Measurements from ENCODE around the gene ADAM19.

Gene ADAM19

DNA sequence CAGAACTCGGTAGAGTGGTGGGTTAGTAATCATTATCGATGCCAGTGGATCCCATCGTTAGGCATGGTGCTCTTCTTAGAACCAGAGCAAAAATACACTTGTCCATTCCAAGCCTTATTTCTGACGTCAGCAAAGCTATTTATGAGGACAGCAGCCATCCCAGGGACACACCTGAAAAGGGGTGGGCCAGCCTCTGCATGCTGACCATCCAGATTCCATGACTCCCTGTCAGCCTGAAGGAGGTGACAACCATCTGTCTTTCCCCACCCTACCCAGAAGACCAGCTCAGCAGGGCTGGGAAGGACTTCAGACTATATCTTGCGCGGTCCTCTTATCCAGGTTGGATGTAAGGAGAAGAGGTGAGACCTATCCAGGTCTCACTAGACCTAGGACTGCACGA lies 121.3 kb downstream of the ADAM19 start:
- H3K4me1 ChIP-seq (ENCODE audit: control insufficient read depth in 1 of 2, insufficient read depth in 2 of 2, low read length in 2 of 2): peaks cover 0 to 6% of the 10 kb centered on the region in 2 donors
- no peak overlapping the region for H3K4me3 ChIP-seq (ENCODE audit: low read depth in 1 of 2, low read length in 2 of 2)
- H3K27ac ChIP-seq (ENCODE audit: low read length): no peak overlapping the region
- H3K36me3 ChIP-seq (ENCODE audit: control insufficient read depth in 1 of 2, insufficient read depth in 2 of 2, low read length in 2 of 2): no peaks in the 10 kb centered on the region
- no peaks in the 10 kb centered on the region for H3K27me3 ChIP-seq (ENCODE audit: low read depth, low read length)
- no peaks in the 10 kb centered on the region for H3K9me3 ChIP-seq (ENCODE audit: control insufficient read depth in 1 of 2, low read length in 2 of 2)

DNA sequence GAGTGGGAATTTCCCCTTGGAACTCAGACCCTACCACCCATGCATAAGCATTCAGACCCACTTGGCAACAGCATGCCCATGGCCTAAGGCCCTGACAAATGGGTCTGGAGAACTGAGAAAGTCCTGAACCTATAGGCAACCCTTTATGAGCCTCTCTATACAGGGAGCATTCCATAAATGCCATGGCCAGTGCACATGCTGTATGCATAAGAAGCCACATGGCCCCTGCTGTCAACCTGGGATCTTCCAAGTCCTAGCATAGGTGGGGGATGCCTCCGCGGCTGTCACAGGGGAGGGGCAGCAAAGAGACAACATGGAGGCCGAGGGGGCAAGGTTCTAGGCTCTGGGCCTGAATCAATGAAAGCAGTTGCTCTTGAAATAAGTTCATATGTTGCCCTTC lies 123.8 kb downstream of the ADAM19 start:
- no peaks in the 10 kb centered on the region for H3K9me3 ChIP-seq (ENCODE audit: control insufficient read depth in 1 of 2, low read length in 2 of 2)
- H3K27ac ChIP-seq (ENCODE audit: low read length): no peak overlapping the region
- H3K27me3 ChIP-seq (ENCODE audit: low read depth, low read length): no peaks in the 10 kb centered on the region
- no peaks in the 10 kb centered on the region for H3K36me3 ChIP-seq (ENCODE audit: control insufficient read depth in 1 of 2, insufficient read depth in 2 of 2, low read length in 2 of 2)
- H3K4me1 ChIP-seq (ENCODE audit: control insufficient read depth in 1 of 2, insufficient read depth in 2 of 2, low read length in 2 of 2): peaks cover 0 to 7% of the 10 kb centered on the region in 2 donors
- no peak overlapping the region for H3K4me3 ChIP-seq (ENCODE audit: low read depth in 1 of 2, low read length in 2 of 2)

- H3K27ac ChIP-seq (ENCODE audit: low read length): no peak overlapping the region
These were observed 125.6 kb downstream of the ADAM19 start for GRCh38 chr5:157450024-157450423.

GRCh38 chr5:157449011-157449723 lies 126.4 kb downstream of the ADAM19 start:
- Histone ChIP-seq H3K4me3 (ENCODE audit: low read depth in 1 of 2, low read length in 2 of 2) (no peak overlapping the region), H3K27ac (ENCODE audit: low read length) (peak overlapping the region; percentile 40), H3K9me3 (ENCODE audit: control insufficient read depth in 1 of 2, low read length in 2 of 2) (no peaks in the 10 kb centered on the region), H3K4me1 (ENCODE audit: control insufficient read depth in 1 of 2, insufficient read depth in 2 of 2, low read length in 2 of 2) (peaks cover 0 to 7% of the 10 kb centered on the region in 2 donors), H3K36me3 (ENCODE audit: control insufficient read depth in 1 of 2, insufficient read depth in 2 of 2, low read length in 2 of 2) (no peaks in the 10 kb centered on the region), H3K27me3 (ENCODE audit: low read depth, low read length) (no peaks in the 10 kb centered on the region)

More at GRCh38 chr5:157450024-157450423, 125.6 kb downstream of the ADAM19 start:
- no peaks in the 10 kb centered on the region for H3K27me3 ChIP-seq (ENCODE audit: low read depth, low read length)
- H3K36me3 ChIP-seq (ENCODE audit: control insufficient read depth in 1 of 2, insufficient read depth in 2 of 2, low read length in 2 of 2): no peaks in the 10 kb centered on the region
- no peak overlapping the region for H3K4me3 ChIP-seq (ENCODE audit: low read depth in 1 of 2, low read length in 2 of 2)
- no peaks in the 10 kb centered on the region for H3K9me3 ChIP-seq (ENCODE audit: control insufficient read depth in 1 of 2, low read length in 2 of 2)
- peaks cover 0 to 7% of the 10 kb centered on the region in 2 donors for H3K4me1 ChIP-seq (ENCODE audit: control insufficient read depth in 1 of 2, insufficient read depth in 2 of 2, low read length in 2 of 2)

- no peaks in the 10 kb centered on the region for H3K36me3 ChIP-seq (ENCODE audit: control insufficient read depth in 1 of 2, insufficient read depth in 2 of 2, low read length in 2 of 2)
- no peaks in the 10 kb centered on the region for H3K27me3 ChIP-seq (ENCODE audit: low read depth, low read length)
- no peak overlapping the region for H3K27ac ChIP-seq (ENCODE audit: low read length)
- H3K4me3 ChIP-seq (ENCODE audit: low read depth in 1 of 2, low read length in 2 of 2): no peak overlapping the region
- no peaks in the 10 kb centered on the region for H3K9me3 ChIP-seq (ENCODE audit: control insufficient read depth in 1 of 2, low read length in 2 of 2)
- peaks cover 0 to 7% of the 10 kb centered on the region in 2 donors for H3K4me1 ChIP-seq (ENCODE audit: control insufficient read depth in 1 of 2, insufficient read depth in 2 of 2, low read length in 2 of 2)
These were observed 128.4 kb downstream of the ADAM19 start for GRCh38 chr5:157447201-157447637.

GRCh38 chr5:157446412-157446935 lies 129.1 kb downstream of the ADAM19 start:
- Histone ChIP-seq H3K27me3 (ENCODE audit: low read depth, low read length) (no peaks in the 10 kb centered on the region), H3K27ac (ENCODE audit: low read length) (no peak overlapping the region), H3K4me1 (ENCODE audit: control insufficient read depth in 1 of 2, insufficient read depth in 2 of 2, low read length in 2 of 2) (peaks cover 0 to 7% of the 10 kb centered on the region in 2 donors), H3K9me3 (ENCODE audit: control insufficient read depth in 1 of 2, low read length in 2 of 2) (no peaks in the 10 kb centered on the region), H3K36me3 (ENCODE audit: control insufficient read depth in 1 of 2, insufficient read depth in 2 of 2, low read length in 2 of 2) (no peaks in the 10 kb centered on the region), H3K4me3 (ENCODE audit: low read depth in 1 of 2, low read length in 2 of 2) (no peak overlapping the region)

DNA sequence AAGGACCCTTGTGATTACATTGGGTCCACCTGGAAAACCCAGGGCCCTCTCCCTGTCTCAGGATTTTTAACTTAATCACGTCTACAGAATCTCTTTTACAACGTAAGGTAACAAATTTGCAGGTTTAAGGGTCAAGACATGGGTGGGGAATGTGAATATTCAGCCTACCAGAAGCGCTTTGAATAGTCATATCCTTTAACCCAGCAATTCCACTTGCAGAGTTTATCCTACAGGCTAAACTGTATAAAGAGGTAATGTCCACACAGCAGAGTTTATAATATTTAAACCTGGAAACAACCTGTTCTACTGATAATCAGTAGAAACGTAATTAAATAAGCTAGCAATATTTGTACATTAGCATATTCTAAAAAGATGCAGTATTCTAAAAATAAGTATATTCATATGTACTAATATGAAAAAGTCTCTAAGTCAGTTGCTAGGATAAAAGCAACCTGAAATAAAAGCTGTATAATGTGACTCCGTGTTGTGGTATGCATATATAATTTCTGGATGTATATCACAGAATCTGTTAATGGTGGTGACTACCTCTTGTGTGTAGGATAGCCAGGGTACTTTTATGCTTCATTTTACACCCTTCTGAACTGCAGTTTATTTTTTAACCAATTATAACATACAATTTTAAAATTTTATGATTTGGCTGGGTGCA lies 129.7 kb downstream of the ADAM19 start:
- H3K4me3 ChIP-seq (ENCODE audit: low read depth in 1 of 2, low read length in 2 of 2): no peak overlapping the region
- H3K27ac ChIP-seq (ENCODE audit: low read length): no peak overlapping the region
- H3K9me3 ChIP-seq (ENCODE audit: control insufficient read depth in 1 of 2, low read length in 2 of 2): no peaks in the 10 kb centered on the region

GRCh38 chr5:157444224-157444623 lies 131.4 kb downstream of the ADAM19 start:
- Histone ChIP-seq H3K9me3 (ENCODE audit: control insufficient read depth in 1 of 2, low read length in 2 of 2) (no peaks in the 10 kb centered on the region), H3K4me3 (ENCODE audit: low read depth in 1 of 2, low read length in 2 of 2) (no peak overlapping the region), H3K27ac (ENCODE audit: low read length) (no peak overlapping the region), H3K4me1 (ENCODE audit: control insufficient read depth in 1 of 2, insufficient read depth in 2 of 2, low read length in 2 of 2) (peaks cover 0 to 5% of the 10 kb centered on the region in 2 donors), H3K36me3 (ENCODE audit: control insufficient read depth in 1 of 2, insufficient read depth in 2 of 2, low read length in 2 of 2) (no peaks in the 10 kb centered on the region), H3K27me3 (ENCODE audit: low read depth, low read length) (no peaks in the 10 kb centered on the region)

More for the DNA sequence above, 129.7 kb downstream of the ADAM19 start:
- H3K27me3 ChIP-seq (ENCODE audit: low read depth, low read length): no peaks in the 10 kb centered on the region
- H3K36me3 ChIP-seq (ENCODE audit: control insufficient read depth in 1 of 2, insufficient read depth in 2 of 2, low read length in 2 of 2): no peaks in the 10 kb centered on the region
- peaks cover 0 to 7% of the 10 kb centered on the region in 2 donors for H3K4me1 ChIP-seq (ENCODE audit: control insufficient read depth in 1 of 2, insufficient read depth in 2 of 2, low read length in 2 of 2)

DNA sequence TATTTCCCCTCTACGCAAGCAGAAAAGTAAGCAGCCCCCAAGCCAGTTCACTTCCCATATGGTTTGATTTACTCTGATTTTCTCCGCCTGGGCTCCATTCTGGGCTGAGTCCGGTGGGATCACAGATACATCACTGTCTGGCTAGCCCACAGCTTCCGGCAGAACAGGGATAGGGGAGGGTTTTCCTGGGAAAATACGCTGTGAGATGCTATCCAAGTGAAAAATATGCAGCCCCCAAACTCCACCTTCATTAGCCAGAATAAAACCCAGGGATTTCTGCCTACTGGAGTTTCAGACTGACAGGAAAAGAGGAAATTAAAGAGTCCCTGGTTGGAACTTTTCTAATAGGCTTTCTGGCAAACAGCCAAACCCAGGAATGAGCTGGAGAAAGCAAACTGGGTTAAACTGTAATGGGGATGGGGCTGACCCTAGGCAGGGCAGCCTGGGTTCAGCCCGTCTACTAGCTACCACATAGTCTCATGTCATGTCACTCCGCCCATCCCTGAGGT lies 132.5 kb downstream of the ADAM19 start:
- no peaks in the 10 kb centered on the region for H3K36me3 ChIP-seq (ENCODE audit: control insufficient read depth in 1 of 2, insufficient read depth in 2 of 2, low read length in 2 of 2)
- no peak overlapping the region for H3K4me3 ChIP-seq (ENCODE audit: low read depth in 1 of 2, low read length in 2 of 2)
- no peaks in the 10 kb centered on the region for H3K9me3 ChIP-seq (ENCODE audit: control insufficient read depth in 1 of 2, low read length in 2 of 2)
- no peaks in the 10 kb centered on the region for H3K27me3 ChIP-seq (ENCODE audit: low read depth, low read length)
- no peak overlapping the region for H3K27ac ChIP-seq (ENCODE audit: low read length)
- H3K4me1 ChIP-seq (ENCODE audit: control insufficient read depth in 1 of 2, insufficient read depth in 2 of 2, low read length in 2 of 2): no peaks in the 10 kb centered on the region

GRCh38 chr5:157434096-157434495 lies 141.5 kb downstream of the ADAM19 start:
- H3K36me3 ChIP-seq (ENCODE audit: control insufficient read depth in 1 of 2, insufficient read depth in 2 of 2, low read length in 2 of 2): no peaks in the 10 kb centered on the region
- H3K9me3 ChIP-seq (ENCODE audit: control insufficient read depth in 1 of 2, low read length in 2 of 2): no peaks in the 10 kb centered on the region
- H3K4me1 ChIP-seq (ENCODE audit: control insufficient read depth in 1 of 2, insufficient read depth in 2 of 2, low read length in 2 of 2): peaks cover 0 to 3% of the 10 kb centered on the region in 2 donors
- no peak overlapping the region for H3K4me3 ChIP-seq (ENCODE audit: low read depth in 1 of 2, low read length in 2 of 2)
- H3K27me3 ChIP-seq (ENCODE audit: low read depth, low read length): no peaks in the 10 kb centered on the region
- H3K27ac ChIP-seq (ENCODE audit: low read length): no peak overlapping the region

GRCh38 chr5:157431544-157432200 lies 143.9 kb downstream of the ADAM19 start:
- peaks cover 0 to 3% of the 10 kb centered on the region in 2 donors for H3K4me1 ChIP-seq (ENCODE audit: control insufficient read depth in 1 of 2, insufficient read depth in 2 of 2, low read length in 2 of 2)
- no peaks in the 10 kb centered on the region for H3K36me3 ChIP-seq (ENCODE audit: control insufficient read depth in 1 of 2, insufficient read depth in 2 of 2, low read length in 2 of 2)
- no peak overlapping the region for H3K4me3 ChIP-seq (ENCODE audit: low read depth in 1 of 2, low read length in 2 of 2)
- no peaks in the 10 kb centered on the region for H3K27me3 ChIP-seq (ENCODE audit: low read depth, low read length)
- no peak overlapping the region for H3K27ac ChIP-seq (ENCODE audit: low read length)
- no peaks in the 10 kb centered on the region for H3K9me3 ChIP-seq (ENCODE audit: control insufficient read depth in 1 of 2, low read length in 2 of 2)
